Endothelial cell of umbilical vein (primary cell): Measurements from ENCODE around the gene KRTAP22-1. TPM values are rescaled to one million over a fixed set of nuclear protein-coding genes. Genes with fewer than 3 reads are reported as not detected.

ENCODE experiments used
- BruUV-seq: library from RNA; stranded (reverse); fragments of 400-500 nt; replicated peaks from 2 replicates; lab custom pipeline; 2021; lab: Mats Ljungman, UMichigan
- CTCF ChIA-PET: fragments of 300-600, 350-600 bp; sonication (Branson Sonifier 250); formaldehyde crosslinking; loops from one replicate; lab custom pipeline; 2021; ENCODE audit warnings: antibody characterized with exemption, inconsistent platforms; lab: Charles Lee
- POLR2A ChIA-PET: fragments of 300-600, 350-600 bp; sonication (Branson Sonifier 250); formaldehyde crosslinking; loops from one replicate; lab custom pipeline; 2021; ENCODE audit warnings: antibody characterized with exemption, inconsistent platforms; lab: Charles Lee
- DNase-seq: peaks from one replicate; pipeline ENCODE4 v3.0.0-alpha.2; 2011; ENCODE audit warnings: low read depth, low spot score
- FAIRE-seq: peaks from 2 replicates; lab custom pipeline; 2011; peaks lifted over from hg19 to GRCh38; lab: Jason Lieb, UNC
- H2AFZ ChIP-seq: 2 replicates; pipeline ENCODE4 v1.6.0; 2012; ENCODE audit warnings: low read depth, low read length, control low read depth, inconsistent platforms
- H3K27ac ChIP-seq: 2 replicates; pipeline ENCODE4 v1.5.1; 2011; ENCODE audit warnings: low read depth, mild to moderate bottlenecking, control low read depth, low read length, moderate library complexity; ENCODE audit not compliant: insufficient read depth
- H3K27me3 ChIP-seq, 2 experiments: 2 replicates each; pipeline versions ENCODE4 v1.6.0 to v1.6.1; 2011; ENCODE audit warnings: low read length in 2 of 2, mixed read lengths in 1 of 2; ENCODE audit not compliant: control insufficient read depth in 2 of 2, insufficient read depth in 2 of 2
- H3K36me3 ChIP-seq, 2 experiments: 2 replicates in 1 of 2; 3 replicates in 1 of 2; pipeline ENCODE4 v1.5.1; 2011; ENCODE audit warnings: low read length in 2 of 2, mild to moderate bottlenecking in 1 of 2, moderate library complexity in 1 of 2; ENCODE audit not compliant: control insufficient read depth in 2 of 2, insufficient read depth in 2 of 2; ENCODE audit errors: extremely low read depth in 1 of 2
- H3K4me1 ChIP-seq: 3 replicates; pipeline ENCODE4 v1.5.1; 2011; ENCODE audit warnings: mild to moderate bottlenecking, low read length; ENCODE audit not compliant: control insufficient read depth, insufficient read depth; ENCODE audit errors: extremely low read depth
- H3K4me2 ChIP-seq: 2 replicates; pipeline ENCODE4 v1.6.1; 2011; ENCODE audit warnings: low read length, control low read depth, mixed read lengths; ENCODE audit not compliant: insufficient read depth
- H3K4me3 ChIP-seq, 3 experiments: fragments of 200-600 bp in 1 of 3; sonication (generic), shearing (Covaris generic) in 1 of 3; replicated peaks in 1 of 3; 2 replicates each; pipeline ENCODE4 v1.5.1; 2011 to 2016; ENCODE audit warnings: control low read depth in 3 of 3, low read length in 3 of 3, mild to moderate bottlenecking in 2 of 3, inconsistent platforms in 1 of 3, low read depth in 1 of 3, moderate library complexity in 1 of 3; ENCODE audit not compliant: insufficient read depth in 1 of 3
- H3K79me2 ChIP-seq: 2 replicates; pipeline ENCODE4 v1.6.0; 2012; ENCODE audit warnings: low read length, inconsistent platforms; ENCODE audit not compliant: control insufficient read depth, insufficient read depth
- H3K9ac ChIP-seq: replicated peaks from 2 replicates; pipeline ENCODE3; 2011; ENCODE audit warnings: low read length, control low read depth; ENCODE audit not compliant: insufficient read depth; ENCODE audit errors: extremely low read depth
- H3K9me1 ChIP-seq: replicated peaks from 3 replicates; pipeline ENCODE4 v1.6.0; 2011; ENCODE audit warnings: mild to moderate bottlenecking, low read length; ENCODE audit not compliant: control insufficient read depth, insufficient read depth; ENCODE audit errors: extremely low read depth
- H3K9me3 ChIP-seq: replicated peaks from 2 replicates; pipeline ENCODE4 v1.5.1; 2012; ENCODE audit warnings: low read length, inconsistent platforms; ENCODE audit not compliant: control insufficient read depth, insufficient read depth
- H4K20me1 ChIP-seq: replicated peaks from 2 replicates; pipeline ENCODE3; 2011; ENCODE audit warnings: mild to moderate bottlenecking, low read length; ENCODE audit not compliant: control insufficient read depth, insufficient read depth; ENCODE audit errors: extremely low read depth
- EZH2 ChIP-seq: IDR thresholded peaks from 2 replicates; pipeline ENCODE4 v1.6.1; 2012; ENCODE audit warnings: borderline replicate concordance, low read depth, mild to moderate bottlenecking, moderate library complexity, low read length, inconsistent platforms; ENCODE audit not compliant: severe bottlenecking
- FOS ChIP-seq: IDR thresholded peaks from 2 replicates; pipeline ENCODE4 v1.6.1; 2011; ENCODE audit warnings: mild to moderate bottlenecking, low read length, moderate library complexity, borderline replicate concordance; ENCODE audit not compliant: insufficient read depth
- GATA2 ChIP-seq: IDR thresholded peaks from 2 replicates; pipeline ENCODE4 v1.7.0; 2011; ENCODE audit warnings: low read depth, mild to moderate bottlenecking, moderate library complexity, mixed read lengths, low read length; ENCODE audit not compliant: insufficient read length, insufficient read depth
- JUN ChIP-seq: IDR thresholded peaks from 2 replicates; pipeline ENCODE4 v1.6.1; 2011; ENCODE audit warnings: borderline replicate concordance, low read depth; ENCODE audit not compliant: insufficient read length, insufficient read depth
- MYC ChIP-seq: IDR thresholded peaks from one replicate; pipeline ENCODE4 v1.6.1; 2011; ENCODE audit warnings: mild to moderate bottlenecking, low read depth, low read length
- POLR2A ChIP-seq: IDR thresholded peaks from 2 replicates; pipeline ENCODE4 v1.6.1; 2012; ENCODE audit warnings: low read depth, mild to moderate bottlenecking, control low read depth, low read length
- POLR2AphosphoS5 ChIP-seq: IDR thresholded peaks from 2 replicates; pipeline ENCODE4 v1.6.1; 2012; ENCODE audit warnings: low read depth, mild to moderate bottlenecking, control low read depth, low read length, moderate library complexity; ENCODE audit not compliant: insufficient read depth
- dilution Hi-C: fragments of 300-500 bp; cut with MboI; formaldehyde crosslinking; loops from one replicate; pipeline ENCODE4 v1.15.0; 2019; ENCODE audit warnings: low sequenced_read_pairs; ENCODE audit not compliant: extremely low pct_ligation_motif_present
- intact Hi-C: fragments of 100-400 bp; cut with micrococcal nuclease; formaldehyde crosslinking; loops from one replicate; pipeline ENCODE4 v1.10.0; 2022
- polyA plus RNA-seq, 4 experiments: library from polyadenylated mRNA; depleted of rRNA in 3 of 4; stranded (reverse) in 3 of 4; unstranded in 1 of 4; fragments of >200 nt; gene quantifications; 2 replicates each; pipeline versions ENCODE4 v1.2.1 to v1.2.3, GENCODE V29; 2011 to 2012; ENCODE audit warnings: missing spikeins in 1 of 4
- total RNA-seq: library from RNA; stranded (reverse); gene quantifications from 2 replicates; pipeline ENCODE4 v1.2.3, GENCODE V29; 2021
- TF ChIP-seq, protein P1 (sequence below), 2 donors: IDR thresholded peaks; 1 replicate in 1 of 2; 2 replicates in 1 of 2; pipeline ENCODE4 v1.5.1; 2011; ENCODE audit warnings: low read length in 2 of 2, mild to moderate bottlenecking in 2 of 2, moderate library complexity in 2 of 2, control low read depth in 1 of 2, inconsistent platforms in 1 of 2, low read depth in 1 of 2; ENCODE audit not compliant: insufficient read depth in 1 of 2; ENCODE audit errors: extremely low read depth in 1 of 2
- TF ChIP-seq, protein P2 (sequence below): IDR thresholded peaks from 2 replicates; pipeline ENCODE4 v1.6.1; 2011; ENCODE audit not compliant: insufficient read depth, insufficient read length

KRTAP22-1 gene
- total and polyA plus RNA-seq, 2 donors (not counting 3 experiments of a cell fraction or from before 2014, with no cell fraction given) = not detected

DNA sequence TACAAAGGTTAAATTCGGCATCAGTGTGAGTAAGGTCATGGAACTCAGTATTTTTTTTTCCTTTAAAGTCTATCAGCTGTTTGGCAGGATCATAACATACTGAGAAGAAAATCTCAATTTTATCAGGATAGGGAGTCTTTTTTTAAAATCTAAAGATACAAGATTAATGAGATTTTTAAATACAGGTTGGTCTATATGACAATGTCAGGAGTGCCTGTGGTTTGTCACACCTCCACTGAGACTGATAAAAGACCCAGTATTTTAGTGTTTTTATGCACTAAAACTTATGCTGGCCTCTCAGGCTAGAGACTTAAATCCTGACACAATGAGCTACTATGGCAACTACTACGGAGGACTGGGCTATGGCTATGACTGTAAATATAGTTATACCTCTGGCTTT is 41.7 kb downstream of the KRTAP22-1 start, which contains the start of gene KRTAP20-3:
Gene KRTAP20-3 (plus strand): TSS at position 301 of the 400 bp plus-strand sequence.
- TF ChIP-seq, protein P1, sequence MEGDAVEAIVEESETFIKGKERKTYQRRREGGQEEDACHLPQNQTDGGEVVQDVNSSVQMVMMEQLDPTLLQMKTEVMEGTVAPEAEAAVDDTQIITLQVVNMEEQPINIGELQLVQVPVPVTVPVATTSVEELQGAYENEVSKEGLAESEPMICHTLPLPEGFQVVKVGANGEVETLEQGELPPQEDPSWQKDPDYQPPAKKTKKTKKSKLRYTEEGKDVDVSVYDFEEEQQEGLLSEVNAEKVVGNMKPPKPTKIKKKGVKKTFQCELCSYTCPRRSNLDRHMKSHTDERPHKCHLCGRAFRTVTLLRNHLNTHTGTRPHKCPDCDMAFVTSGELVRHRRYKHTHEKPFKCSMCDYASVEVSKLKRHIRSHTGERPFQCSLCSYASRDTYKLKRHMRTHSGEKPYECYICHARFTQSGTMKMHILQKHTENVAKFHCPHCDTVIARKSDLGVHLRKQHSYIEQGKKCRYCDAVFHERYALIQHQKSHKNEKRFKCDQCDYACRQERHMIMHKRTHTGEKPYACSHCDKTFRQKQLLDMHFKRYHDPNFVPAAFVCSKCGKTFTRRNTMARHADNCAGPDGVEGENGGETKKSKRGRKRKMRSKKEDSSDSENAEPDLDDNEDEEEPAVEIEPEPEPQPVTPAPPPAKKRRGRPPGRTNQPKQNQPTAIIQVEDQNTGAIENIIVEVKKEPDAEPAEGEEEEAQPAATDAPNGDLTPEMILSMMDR (IDR thresholded peaks at IDR 0.05; ENCODE audit: extremely low read depth in 1 of 2, insufficient read depth in 1 of 2, low read depth in 1 of 2, low read length in 2 of 2) = no peak
- TF ChIP-seq POLR2A (no peak), JUN (no peak), EZH2 (no peak), POLR2AphosphoS5 (no peak), FOS (no peak), GATA2 (no peak), MYC (no peak)
- TF ChIP-seq, protein P2, sequence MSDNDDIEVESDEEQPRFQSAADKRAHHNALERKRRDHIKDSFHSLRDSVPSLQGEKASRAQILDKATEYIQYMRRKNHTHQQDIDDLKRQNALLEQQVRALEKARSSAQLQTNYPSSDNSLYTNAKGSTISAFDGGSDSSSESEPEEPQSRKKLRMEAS = no peak
- Histone ChIP-seq H4K20me1 (no peaks in the 10 kb centered on the region), H2AFZ (no peak within 1 kb of the TSS), H3K79me2 (no peaks in the 10 kb centered on the region), H3K4me3 (no peak within 1 kb of the TSS), H3K4me1 (no peaks in the 10 kb centered on the region), H3K4me2 (no peak within 1 kb of the TSS), H3K36me3 (no peaks in the 10 kb centered on the region), H3K27me3 (no peaks in the 10 kb centered on the region), H3K9me3 (peaks cover 2% of the 10 kb centered on the region), H3K9ac (no peak within 1 kb of the TSS), H3K27ac (no peak within 1 kb of the TSS), H3K9me1 (no peaks in the 10 kb centered on the region)
- dilution Hi-C loops = no loop called here
- ChIA-PET POLR2A (no interaction called here), CTCF (no interaction called here)
- DNase-seq (no peak), FAIRE-seq (no peak)
- intact Hi-C loops = no loop called here
- BruUV-seq = no TSS peak
